ENCODE results near the gene CCDC157. TPM values are rescaled to one million over a fixed set of nuclear protein-coding genes. Genes with fewer than 3 reads are reported as not detected.
A peak's percentile ranks its signal among the peaks of the same experiment; 100 is the strongest.

CCDC157 gene
- polyA plus RNA-seq, 3 donors, result 0.50 to 3.7 (median 0.54) TPM

DNA sequence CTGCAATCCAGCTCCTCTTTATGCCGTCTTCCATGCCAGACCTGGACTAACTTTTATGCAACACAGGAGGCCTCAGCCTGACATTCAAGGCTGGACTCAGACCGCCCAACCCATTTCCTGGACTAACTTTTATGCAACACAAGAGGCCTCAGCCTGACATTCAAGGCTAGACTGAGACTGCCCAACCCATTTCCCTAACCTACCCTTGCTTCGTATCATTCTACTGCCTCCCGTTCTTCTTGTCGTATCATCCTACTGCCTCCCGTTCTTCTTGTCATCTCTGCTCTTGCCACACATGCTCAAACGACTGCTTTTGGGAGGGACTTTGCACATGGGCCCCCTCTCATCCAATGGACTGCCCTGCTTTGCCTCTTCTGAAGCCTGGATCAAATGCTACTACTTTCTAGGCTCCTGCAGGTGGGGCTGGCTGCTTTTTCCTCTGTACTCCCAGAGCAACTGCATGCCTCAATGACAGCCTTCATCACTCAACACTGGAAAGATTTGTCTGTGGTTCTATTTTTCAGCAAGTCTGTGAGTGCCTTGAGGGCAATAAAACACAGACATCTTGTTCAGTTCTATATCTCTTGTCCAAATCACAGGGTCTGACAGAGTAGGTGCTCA, 37.9 kb upstream of the CCDC157 start:
- Histone ChIP-seq H3K4me3 (replicated peaks in 1 of 3; ENCODE audit: low read depth in 2 of 3, low read length in 3 of 3) (peak overlapping the region in 2 of 3 experiments; percentile 9 to 67), H3K4me2 (replicated peaks; ENCODE audit: extremely low read depth, low read length, poor library complexity, severe bottlenecking) (peak overlapping the region; percentile 69), H2AFZ (ENCODE audit: insufficient read depth, low read depth, low read length, poor library complexity, severe bottlenecking) (peak overlapping the region; percentile 15), H3K27ac (ENCODE audit: low read depth in 1 of 2, low read length in 2 of 2) (peak overlapping the region; percentile 75 to 90), H4K20me1 (ENCODE audit: insufficient read depth, low read length) (peaks cover 13% of the 10 kb centered on the region), H3K4me1 (ENCODE audit: control insufficient read depth in 1 of 2, insufficient read depth in 2 of 2, low read length in 2 of 2) (peaks cover 76 to 95% of the 10 kb centered on the region in 2 donors), H3K27me3 (ENCODE audit: control insufficient read depth in 2 of 2, insufficient read depth in 2 of 2, low read length in 2 of 2) (no peaks in the 10 kb centered on the region), H3K9ac (ENCODE audit: insufficient read depth, low read length, poor library complexity, severe bottlenecking) (no peak overlapping the region), H3K79me2 (ENCODE audit: insufficient read depth, low read length) (peaks cover 77% of the 10 kb centered on the region), H3K9me3 (replicated peaks in 1 of 2; ENCODE audit: control insufficient read depth in 1 of 2, insufficient read depth in 1 of 2, low read length in 2 of 2) (no peaks in the 10 kb centered on the region), H3K36me3 (replicated peaks in 1 of 2; ENCODE audit: control insufficient read depth in 1 of 2, insufficient read depth in 2 of 2, low read length in 2 of 2) (peaks cover 6 to 16% of the 10 kb centered on the region in 2 donors)
- H3K27me3 Mint-ChIP-seq (ENCODE audit: low read depth in 3 of 3), result peaks cover 0 to 2% (median 0%) of the 10 kb centered on the region in 3 donors
- peaks cover 93% of the 10 kb centered on the region for H3K4me1 Mint-ChIP-seq
- H3K4me3 Mint-ChIP-seq, result peak overlapping the region; percentile 72 to 97
- H3K36me3 Mint-ChIP-seq, result peaks cover 40 to 57% of the 10 kb centered on the region in 2 donors
- no peaks in the 10 kb centered on the region for H3K9me3 Mint-ChIP-seq
- TF ChIP-seq, protein P1, sequence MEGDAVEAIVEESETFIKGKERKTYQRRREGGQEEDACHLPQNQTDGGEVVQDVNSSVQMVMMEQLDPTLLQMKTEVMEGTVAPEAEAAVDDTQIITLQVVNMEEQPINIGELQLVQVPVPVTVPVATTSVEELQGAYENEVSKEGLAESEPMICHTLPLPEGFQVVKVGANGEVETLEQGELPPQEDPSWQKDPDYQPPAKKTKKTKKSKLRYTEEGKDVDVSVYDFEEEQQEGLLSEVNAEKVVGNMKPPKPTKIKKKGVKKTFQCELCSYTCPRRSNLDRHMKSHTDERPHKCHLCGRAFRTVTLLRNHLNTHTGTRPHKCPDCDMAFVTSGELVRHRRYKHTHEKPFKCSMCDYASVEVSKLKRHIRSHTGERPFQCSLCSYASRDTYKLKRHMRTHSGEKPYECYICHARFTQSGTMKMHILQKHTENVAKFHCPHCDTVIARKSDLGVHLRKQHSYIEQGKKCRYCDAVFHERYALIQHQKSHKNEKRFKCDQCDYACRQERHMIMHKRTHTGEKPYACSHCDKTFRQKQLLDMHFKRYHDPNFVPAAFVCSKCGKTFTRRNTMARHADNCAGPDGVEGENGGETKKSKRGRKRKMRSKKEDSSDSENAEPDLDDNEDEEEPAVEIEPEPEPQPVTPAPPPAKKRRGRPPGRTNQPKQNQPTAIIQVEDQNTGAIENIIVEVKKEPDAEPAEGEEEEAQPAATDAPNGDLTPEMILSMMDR (IDR thresholded peaks at IDR 0.05), result no peak
- intact Hi-C loops (cut with micrococcal nuclease), result no loop called here
- 10% methylated on average over 7 of the region's 7 CpGs for WGBS (ENCODE audit: insufficient coverage)
- H3K27ac Mint-ChIP-seq, result peak overlapping the region; percentile 89 to 95 (median 94)
- peak; percentile 65 to 67 (median 65) for DNase-seq

DNA sequence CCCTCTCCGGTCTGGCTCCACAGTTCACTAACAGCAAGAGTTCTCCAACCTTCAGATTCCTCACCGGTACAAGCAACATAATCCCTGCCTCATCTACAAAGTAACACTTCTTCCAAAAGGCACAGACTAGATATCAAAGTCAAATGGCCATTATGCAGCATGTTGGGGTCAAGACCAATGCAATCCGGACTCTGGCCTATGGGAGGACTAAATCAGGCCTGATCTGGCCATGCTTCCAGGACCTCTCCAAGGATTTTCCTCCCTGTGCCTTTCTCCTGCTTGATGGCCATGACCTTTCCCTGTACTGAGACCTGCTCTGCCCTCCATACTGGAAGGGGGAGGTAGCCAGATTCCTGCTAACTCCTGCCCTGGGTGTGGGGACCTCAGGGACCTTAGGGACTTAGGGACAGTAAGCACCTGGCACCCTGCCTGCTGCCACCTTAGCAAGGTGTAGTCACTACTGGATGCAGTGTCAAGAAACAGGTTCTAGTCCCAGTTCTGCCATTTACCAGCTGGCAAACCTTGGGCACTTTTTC, 36.7 kb upstream of the CCDC157 start:
- H3K27ac ChIP-seq (ENCODE audit: low read depth in 1 of 2, low read length in 2 of 2), result peak overlapping the region; percentile 75 to 90
- no peaks in the 10 kb centered on the region for H3K27me3 ChIP-seq (ENCODE audit: control insufficient read depth in 2 of 2, insufficient read depth in 2 of 2, low read length in 2 of 2)
- Mint-ChIP-seq H3K9me3 (no peaks in the 10 kb centered on the region), H3K4me3 (peak overlapping the region in 1 of 2 donors; percentile 71), H3K27ac (peak overlapping the region in 6 of 7 donors; percentile 89 to 95 (median 94)), H3K36me3 (peaks cover 37 to 49% of the 10 kb centered on the region in 2 donors), H3K27me3 (ENCODE audit: low read depth in 3 of 3) (peaks cover 0 to 2% (median 0%) of the 10 kb centered on the region in 3 donors), H3K4me1 (peaks cover 93% of the 10 kb centered on the region)
- peaks cover 76 to 95% of the 10 kb centered on the region in 2 donors for H3K4me1 ChIP-seq (ENCODE audit: control insufficient read depth in 1 of 2, insufficient read depth in 2 of 2, low read length in 2 of 2)
- peaks cover 6 to 16% of the 10 kb centered on the region in 2 donors for H3K36me3 ChIP-seq (replicated peaks in 1 of 2; ENCODE audit: control insufficient read depth in 1 of 2, insufficient read depth in 2 of 2, low read length in 2 of 2)
- no peaks in the 10 kb centered on the region for H3K9me3 ChIP-seq (replicated peaks in 1 of 2; ENCODE audit: control insufficient read depth in 1 of 2, insufficient read depth in 1 of 2, low read length in 2 of 2)
- peak overlapping the region in 1 of 3 experiments; percentile 67 for H3K4me3 ChIP-seq (replicated peaks in 1 of 3; ENCODE audit: low read depth in 2 of 3, low read length in 3 of 3)
- TF ChIP-seq, protein P1 (IDR thresholded peaks at IDR 0.05), result no peak
- intact Hi-C loops (cut with micrococcal nuclease), result no loop called here
- DNase-seq, result no peak
- peaks cover 74% of the 10 kb centered on the region for H3K79me2 ChIP-seq (ENCODE audit: insufficient read depth, low read length)
- H4K20me1 ChIP-seq (ENCODE audit: insufficient read depth, low read length), result peaks cover 13% of the 10 kb centered on the region
- H3K9ac ChIP-seq (ENCODE audit: insufficient read depth, low read length, poor library complexity, severe bottlenecking), result no peak overlapping the region
- H2AFZ ChIP-seq (ENCODE audit: insufficient read depth, low read depth, low read length, poor library complexity, severe bottlenecking), result no peak overlapping the region
- WGBS (ENCODE audit: insufficient coverage), result 100% methylated on average over 2 of the region's 3 CpGs
- no peak overlapping the region for H3K4me2 ChIP-seq (replicated peaks; ENCODE audit: extremely low read depth, low read length, poor library complexity, severe bottlenecking)
